ENCODE measurements around the gene STARD5.

The STARD5 gene

DNA sequence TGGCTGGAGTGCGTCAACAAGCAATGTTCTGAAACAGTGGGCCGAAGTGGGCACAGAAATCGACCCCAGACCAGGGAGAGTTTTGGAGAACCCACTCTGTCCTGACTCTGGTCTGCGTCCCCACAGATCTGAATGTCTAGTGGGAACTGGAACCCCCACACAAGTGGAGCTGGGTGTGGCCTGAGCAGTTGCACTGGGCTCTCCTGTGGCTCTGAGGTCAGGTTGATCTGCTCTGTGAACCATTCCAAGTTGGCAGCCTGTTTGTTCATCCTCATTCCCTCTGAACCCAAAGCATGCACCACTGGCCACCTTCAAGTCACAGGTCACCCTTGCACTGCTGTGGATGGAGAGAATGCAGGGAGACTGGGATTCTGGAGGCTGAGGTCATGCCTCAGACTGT, 60.5 kb downstream of the STARD5 start:
- no peaks in the 10 kb centered on the region for H3K36me3 ChIP-seq
- no peak overlapping the region for H3K4me3 ChIP-seq
- H3K27me3 ChIP-seq, result no peaks in the 10 kb centered on the region
- H4K20me1 ChIP-seq, result no peaks in the 10 kb centered on the region
- peak overlapping the region; percentile 64 for H3K4me2 ChIP-seq
- no peaks in the 10 kb centered on the region for H3K9me3 ChIP-seq
- H3K4me1 ChIP-seq, result peaks cover 32% of the 10 kb centered on the region
- no peak for TF ChIP-seq Cebpa-rat (IDR thresholded peaks at IDR 0.05)
- H3K9ac ChIP-seq, result no peak overlapping the region
- H3K27ac ChIP-seq, result no peak overlapping the region

DNA sequence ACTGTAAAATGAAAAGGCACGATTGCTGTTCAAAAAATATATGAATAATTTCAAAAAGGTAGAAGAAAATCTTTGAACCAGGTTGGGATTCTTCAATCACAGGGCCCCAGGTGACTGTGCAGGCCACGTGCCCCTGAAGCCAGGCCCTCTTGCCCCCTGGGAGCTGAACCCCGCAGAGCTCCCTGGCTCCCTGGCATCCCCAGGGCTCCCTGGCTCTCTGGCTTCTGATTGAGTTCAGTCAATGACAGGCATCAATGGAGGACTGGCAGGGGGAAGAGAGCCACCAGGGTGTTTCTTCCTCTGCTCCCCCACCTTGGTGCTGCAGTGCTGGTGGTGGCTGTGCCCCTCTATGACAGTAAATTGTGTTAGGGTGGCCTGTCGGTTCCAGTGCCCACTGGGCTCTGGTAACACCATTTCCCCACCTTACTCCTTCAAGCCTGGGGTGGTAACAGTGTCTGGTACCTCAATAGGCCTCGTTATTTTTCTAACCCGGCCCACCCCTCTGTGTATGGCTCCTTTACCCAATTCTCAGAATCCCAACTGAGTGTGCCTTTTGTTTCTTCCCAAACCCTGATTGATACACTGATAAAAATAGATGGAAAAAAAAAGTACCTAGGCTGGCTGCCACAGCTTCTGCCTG, 62.6 kb downstream of the STARD5 start:
- Histone ChIP-seq H3K27ac (no peak overlapping the region), H3K36me3 (no peaks in the 10 kb centered on the region)
- no peak for TF ChIP-seq Cebpa-rat (IDR thresholded peaks at IDR 0.05)

DNA sequence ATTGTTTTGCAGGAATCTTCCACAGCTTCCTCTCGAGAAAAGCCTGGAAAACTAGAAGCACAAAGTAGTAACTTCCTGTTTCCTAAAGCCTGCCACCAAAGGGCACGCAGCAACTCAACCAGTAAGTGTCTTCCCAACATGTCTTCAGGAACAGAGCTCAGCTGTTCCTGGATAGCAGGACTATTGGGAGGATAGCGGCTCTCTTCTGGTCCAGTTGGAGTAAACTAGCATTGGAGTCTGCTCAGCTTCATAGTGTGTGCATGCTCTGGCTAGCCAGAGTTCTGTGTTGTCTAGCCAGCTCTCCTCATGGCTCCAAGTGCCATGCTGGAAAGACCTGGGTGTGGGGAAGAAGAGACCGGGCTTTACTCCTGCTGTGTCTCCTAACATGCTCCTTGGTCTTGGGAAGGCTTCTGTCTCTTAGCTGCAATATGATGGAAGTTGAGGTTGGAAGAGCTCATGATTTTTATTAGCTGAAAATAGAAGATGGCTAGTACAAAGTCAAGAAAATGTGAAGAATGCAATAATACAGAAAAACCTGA, 64.1 kb downstream of the STARD5 start:
- Histone ChIP-seq H4K20me1 (no peaks in the 10 kb centered on the region), H3K27me3 (no peaks in the 10 kb centered on the region), H3K4me1 (peaks cover 16% of the 10 kb centered on the region), H3K36me3 (no peaks in the 10 kb centered on the region), H3K9me3 (no peaks in the 10 kb centered on the region), H3K4me3 (no peak overlapping the region), H3K4me2 (no peak overlapping the region), H3K9ac (no peak overlapping the region), H3K27ac (no peak overlapping the region)
- TF ChIP-seq Cebpa-rat (IDR thresholded peaks at IDR 0.05), result no peak

More for the DNA sequence above, 62.6 kb downstream of the STARD5 start:
- no peak overlapping the region for H3K4me2 ChIP-seq
- H3K9me3 ChIP-seq, result no peaks in the 10 kb centered on the region
- H3K27me3 ChIP-seq, result no peaks in the 10 kb centered on the region
- H3K9ac ChIP-seq, result no peak overlapping the region
- no peaks in the 10 kb centered on the region for H4K20me1 ChIP-seq
- H3K4me3 ChIP-seq, result no peak overlapping the region
- H3K4me1 ChIP-seq, result peaks cover 30% of the 10 kb centered on the region

All from BLaER1 (cell line).